Breast epithelium (tissue), 4 donors: ENCODE measurements around the gene VPS45. TPM values are rescaled to one million over a fixed set of nuclear protein-coding genes. Genes with fewer than 3 reads are reported as not detected.
"Not testable (repeated sequence)": the region's sequence is repeated elsewhere in the genome, so short reads cannot be mapped to it uniquely, and the experiment has no call there.

Experiments
- DNase-seq, 2 donors: peaks; one replicate each; pipeline ENCODE4 v3.0.0-alpha.2; 2019; ENCODE audit warnings: low spot score in 2 of 2
- H3K27ac ChIP-seq, 2 donors: fragments of 200-600 bp; sonication (generic) in 1 of 2; one replicate each; pipeline ENCODE4 v1.5.1; 2016 to 2019; ENCODE audit warnings: mild to moderate bottlenecking in 1 of 2
- H3K27me3 ChIP-seq, 2 donors: fragments of 200-600 bp; sonication (generic) in 1 of 2; one replicate each; pipeline versions ENCODE4 v1.5.1 to v1.6.0; 2017 to 2019; ENCODE audit warnings: control low read depth in 1 of 2, mild to moderate bottlenecking in 1 of 2
- H3K36me3 ChIP-seq: fragments of 200-600 bp; one replicate; pipeline ENCODE4 v1.5.1; 2019
- H3K4me1 ChIP-seq, 2 donors: fragments of 200-600 bp; sonication (generic); one replicate each; pipeline ENCODE4 v1.5.1; 2016 to 2019; ENCODE audit warnings: control low read depth in 1 of 2
- H3K4me3 ChIP-seq, 3 donors: fragments of 200-600 bp; sonication (generic); 1 replicate in 2 of 3; 2 replicates in 1 of 3; pipeline ENCODE4 v1.5.1; 2016 to 2019; ENCODE audit warnings: mild to moderate bottlenecking in 3 of 3, moderate library complexity in 2 of 3
- H3K9me3 ChIP-seq, 2 donors: fragments of 200-600 bp; sonication (generic) in 1 of 2; one replicate each; pipeline ENCODE4 v1.5.1; 2016 to 2019; ENCODE audit warnings: control low read depth in 1 of 2
- POLR2A ChIP-seq: fragments of 450-650 bp; IDR thresholded peaks from one replicate; pipeline ENCODE4 v1.6.1; 2016; ENCODE audit warnings: antibody characterized with exemption, mild to moderate bottlenecking, moderate library complexity
- POLR2AphosphoS5 ChIP-seq, 3 donors: sonication (generic); formaldehyde crosslinking; IDR thresholded peaks; one replicate each; pipeline ENCODE4 v1.6.1; 2017; ENCODE audit warnings: antibody characterized with exemption in 3 of 3
- intact Hi-C: fragments of 100-400 bp; cut with DNase I; formaldehyde crosslinking; loops from one replicate; pipeline ENCODE4 v1.15.1; 2023; ENCODE audit warnings: low total_unique reads
- total RNA-seq, 3 donors: library from RNA; depleted of rRNA; stranded (reverse); fragments of >200 nt; gene quantifications; one replicate each; pipeline ENCODE4 v1.1.0, GENCODE V29; 2016
- TF ChIP-seq, protein P1 (sequence below), 3 donors: fragments of 450-650 bp; IDR thresholded peaks; one replicate each; pipeline ENCODE4 v1.5.1; 2016 to 2017; ENCODE audit warnings: antibody characterized with exemption in 3 of 3, mild to moderate bottlenecking in 3 of 3, moderate library complexity in 3 of 3

VPS45 gene
- total RNA-seq, 3 donors from 2014 or later: 37.1 to 72.0 (median 45.6) TPM

DNA sequence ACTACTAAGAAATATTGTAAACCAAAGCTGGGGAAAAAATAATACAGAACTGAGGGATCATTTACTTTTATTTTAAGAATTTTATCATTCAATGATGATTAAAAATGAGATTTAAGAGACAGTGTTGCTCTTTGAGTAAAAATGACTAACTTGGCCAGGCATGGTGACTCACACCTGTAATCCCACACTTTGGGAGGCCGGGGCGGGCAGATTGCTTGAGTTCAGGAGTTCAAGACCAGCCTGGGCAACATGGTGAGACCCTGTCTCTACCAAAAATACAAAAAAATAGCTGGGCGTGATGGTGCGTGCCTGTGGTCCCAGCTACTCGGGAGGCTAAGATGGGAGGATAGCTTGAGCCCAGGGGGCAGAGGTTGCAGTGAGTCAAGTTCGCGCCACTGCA is 60.3 kb downstream of the VPS45 start:
- Histone ChIP-seq H3K27ac (no peak overlapping the region), H3K9me3 (no peaks in the 10 kb centered on the region), H3K36me3 (no peaks in the 10 kb centered on the region), H3K27me3 (no peaks in the 10 kb centered on the region), H3K4me1 (no peaks in the 10 kb centered on the region), H3K4me3 (no peak overlapping the region)
- intact Hi-C loops: no loop called here
- TF ChIP-seq POLR2AphosphoS5 (IDR thresholded peaks at IDR 0.05) (no peak), POLR2A (no peak)
- TF ChIP-seq, protein P1, sequence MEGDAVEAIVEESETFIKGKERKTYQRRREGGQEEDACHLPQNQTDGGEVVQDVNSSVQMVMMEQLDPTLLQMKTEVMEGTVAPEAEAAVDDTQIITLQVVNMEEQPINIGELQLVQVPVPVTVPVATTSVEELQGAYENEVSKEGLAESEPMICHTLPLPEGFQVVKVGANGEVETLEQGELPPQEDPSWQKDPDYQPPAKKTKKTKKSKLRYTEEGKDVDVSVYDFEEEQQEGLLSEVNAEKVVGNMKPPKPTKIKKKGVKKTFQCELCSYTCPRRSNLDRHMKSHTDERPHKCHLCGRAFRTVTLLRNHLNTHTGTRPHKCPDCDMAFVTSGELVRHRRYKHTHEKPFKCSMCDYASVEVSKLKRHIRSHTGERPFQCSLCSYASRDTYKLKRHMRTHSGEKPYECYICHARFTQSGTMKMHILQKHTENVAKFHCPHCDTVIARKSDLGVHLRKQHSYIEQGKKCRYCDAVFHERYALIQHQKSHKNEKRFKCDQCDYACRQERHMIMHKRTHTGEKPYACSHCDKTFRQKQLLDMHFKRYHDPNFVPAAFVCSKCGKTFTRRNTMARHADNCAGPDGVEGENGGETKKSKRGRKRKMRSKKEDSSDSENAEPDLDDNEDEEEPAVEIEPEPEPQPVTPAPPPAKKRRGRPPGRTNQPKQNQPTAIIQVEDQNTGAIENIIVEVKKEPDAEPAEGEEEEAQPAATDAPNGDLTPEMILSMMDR (IDR thresholded peaks at IDR 0.05): no peak
- no peak for DNase-seq

DNA sequence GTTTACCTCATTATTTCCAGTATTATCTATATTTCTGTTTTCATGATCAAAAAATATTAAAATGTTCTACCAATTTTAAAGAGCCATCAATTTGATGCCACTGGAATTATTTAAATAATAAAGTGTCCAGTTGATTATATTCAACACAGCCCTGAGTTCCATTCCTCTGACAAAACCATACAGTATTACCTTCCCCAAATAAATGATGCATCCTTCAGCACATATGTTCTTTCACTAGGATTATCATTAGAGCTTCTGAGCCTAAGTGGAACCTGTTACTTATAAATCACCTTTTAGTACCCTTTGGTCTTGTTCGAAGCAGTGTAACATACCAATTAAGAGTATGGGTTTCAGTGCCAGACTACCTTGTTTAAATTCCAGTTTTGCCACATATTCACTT is 64.8 kb downstream of the VPS45 start:
- H3K27ac ChIP-seq: no peak overlapping the region
- TF ChIP-seq POLR2AphosphoS5 (IDR thresholded peaks at IDR 0.05) (no peak), POLR2A (no peak)
- TF ChIP-seq, protein P1 (IDR thresholded peaks at IDR 0.05): no peak
- no peak for DNase-seq
- H3K4me3 ChIP-seq: no peak overlapping the region
- H3K36me3 ChIP-seq: no peaks in the 10 kb centered on the region
- H3K27me3 ChIP-seq: no peaks in the 10 kb centered on the region
- no peaks in the 10 kb centered on the region for H3K9me3 ChIP-seq
- intact Hi-C loops: no loop called here
- no peaks in the 10 kb centered on the region for H3K4me1 ChIP-seq

DNA sequence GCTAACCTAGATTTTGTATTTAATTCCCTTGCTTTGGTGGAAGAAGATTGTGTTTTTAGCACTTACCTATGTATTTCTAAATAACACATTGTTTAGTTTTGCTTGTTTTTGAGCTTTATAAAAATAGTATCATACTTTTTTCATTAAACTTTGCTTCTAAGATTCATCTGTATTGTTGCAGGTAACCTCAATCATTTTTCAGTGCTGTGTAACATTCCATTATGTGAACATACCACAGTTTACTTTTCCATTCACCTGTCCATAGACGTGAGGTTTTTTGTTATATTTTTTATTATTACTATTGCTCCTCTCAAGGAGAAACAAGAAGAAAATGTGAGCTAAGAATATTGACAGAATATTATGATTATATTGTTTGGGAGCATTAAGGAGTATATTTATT is 67.0 kb downstream of the VPS45 start:
- Histone ChIP-seq H3K4me3 (no peak overlapping the region), H3K27ac (no peak overlapping the region), H3K9me3 (no peaks in the 10 kb centered on the region), H3K27me3 (no peaks in the 10 kb centered on the region), H3K4me1 (no peaks in the 10 kb centered on the region), H3K36me3 (no peaks in the 10 kb centered on the region)
- DNase-seq: no peak
- TF ChIP-seq POLR2A (no peak), POLR2AphosphoS5 (IDR thresholded peaks at IDR 0.05) (no peak)
- TF ChIP-seq, protein P1 (IDR thresholded peaks at IDR 0.05): no peak
- intact Hi-C loops: no loop called here

DNA sequence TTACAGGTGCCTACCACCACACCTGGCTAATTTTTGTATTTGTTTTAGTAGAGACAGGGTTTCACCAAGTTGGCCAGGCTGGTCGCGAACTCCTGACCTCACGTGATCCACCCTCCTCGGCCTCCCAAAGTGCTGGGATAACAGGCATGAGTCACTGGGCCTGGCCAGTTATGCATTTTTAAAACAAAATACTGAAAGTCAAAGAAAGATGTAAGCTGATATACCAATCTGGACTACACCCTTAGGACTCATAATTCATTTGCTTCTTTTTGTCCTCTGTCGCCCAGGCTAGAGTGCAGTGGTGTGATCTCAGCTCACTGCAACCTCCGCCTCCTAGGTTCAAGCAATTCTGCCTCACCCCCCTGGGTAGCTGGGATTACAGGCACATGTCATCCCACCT is 67.8 kb downstream of the VPS45 start:
- H3K4me3 ChIP-seq, H3K27ac ChIP-seq, intact Hi-C loops, H3K36me3 ChIP-seq, H3K27me3 ChIP-seq, H3K9me3 ChIP-seq, DNase-seq, H3K4me1 ChIP-seq: not testable (repeated sequence)

DNA sequence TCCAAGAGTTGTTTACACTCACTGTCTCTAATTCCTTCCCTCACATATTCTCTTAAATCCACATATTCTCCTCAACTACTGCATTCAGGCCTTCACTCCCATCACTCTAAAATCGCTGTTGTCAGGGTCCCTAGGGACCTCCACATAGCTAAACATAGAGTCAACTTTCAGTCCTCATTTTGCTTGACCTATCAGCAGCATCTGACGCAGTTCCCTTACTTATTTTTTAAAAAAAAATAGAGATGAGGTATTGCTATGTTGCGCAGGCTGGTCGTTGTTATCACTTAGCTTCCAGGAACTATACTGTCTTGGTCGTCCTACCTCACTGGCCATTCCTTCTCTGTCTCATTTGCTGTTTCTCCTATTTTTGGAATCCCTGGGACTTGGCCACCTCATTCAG is 70.5 kb downstream of the VPS45 start:
- no peak for DNase-seq
- Histone ChIP-seq H3K9me3 (no peaks in the 10 kb centered on the region), H3K36me3 (no peaks in the 10 kb centered on the region), H3K4me3 (no peak overlapping the region), H3K4me1 (no peaks in the 10 kb centered on the region), H3K27ac (peak overlapping the region in 1 of 2 donors; percentile 14), H3K27me3 (no peaks in the 10 kb centered on the region)
- TF ChIP-seq POLR2A: no peak
- TF ChIP-seq, protein P1 (IDR thresholded peaks at IDR 0.05): no peak
- no peak for TF ChIP-seq POLR2AphosphoS5 (IDR thresholded peaks at IDR 0.05)
- intact Hi-C loops: no loop called here

DNA sequence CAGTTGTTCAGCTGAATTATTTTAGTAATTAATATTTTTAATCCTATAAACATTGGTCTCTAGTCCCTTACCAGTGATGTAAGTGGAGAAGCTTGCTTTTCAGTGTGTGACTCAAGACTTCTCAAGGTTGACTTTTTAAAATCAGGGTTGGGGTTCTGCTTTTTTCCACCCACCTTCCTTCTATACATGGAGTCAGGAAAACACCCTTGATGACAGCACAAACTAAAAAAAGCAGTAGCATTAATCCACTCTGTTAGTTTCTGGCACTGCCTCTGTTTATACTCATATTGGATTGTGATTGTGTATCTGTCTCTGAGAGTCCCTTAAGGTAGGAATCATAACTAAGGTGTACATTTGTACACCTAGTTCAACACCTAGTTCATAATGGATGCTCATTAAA is 73.9 kb downstream of the VPS45 start:
- H3K4me3 ChIP-seq: no peak overlapping the region
- no peak for DNase-seq
- TF ChIP-seq, protein P1 (IDR thresholded peaks at IDR 0.05): no peak
- TF ChIP-seq POLR2A (no peak), POLR2AphosphoS5 (IDR thresholded peaks at IDR 0.05) (no peak)
- H3K4me1 ChIP-seq: no peaks in the 10 kb centered on the region
- H3K27me3 ChIP-seq: no peaks in the 10 kb centered on the region
- H3K36me3 ChIP-seq: no peaks in the 10 kb centered on the region
- H3K9me3 ChIP-seq: no peaks in the 10 kb centered on the region
- no peak overlapping the region for H3K27ac ChIP-seq
- intact Hi-C loops: no loop called here
